HG03521 (cell line): Measurements from ENCODE around the gene NHLRC4.

Experiments used
- ATAC-seq: cut with Tn5 transposase; IDR thresholded peaks from one replicate; pipeline ENCODE4 v1.9.1; 2021; ENCODE audit warnings: mild to moderate bottlenecking, moderate library complexity; ENCODE audit not compliant: unreplicated experiment

The NHLRC4 gene

GRCh38 chr16:530111-530817 is 36.5 kb upstream of the NHLRC4 start:
- no peak for ATAC-seq

- no peak for ATAC-seq
Measured at GRCh38 chr16:531494-532125, 35.2 kb upstream of the NHLRC4 start.

- ATAC-seq = no peak
Measured at GRCh38 chr16:533391-534123, 33.2 kb upstream of the NHLRC4 start.

- ATAC-seq = no peak
Measured at GRCh38 chr16:534135-534534, 32.7 kb upstream of the NHLRC4 start.

- ATAC-seq = no peak
Measured at GRCh38 chr16:534856-535445, 31.9 kb upstream of the NHLRC4 start.

- no peak for ATAC-seq
Measured at GRCh38 chr16:535446-536405, 31.1 kb upstream of the NHLRC4 start.

GRCh38 chr16:536746-537145 is 30.1 kb upstream of the NHLRC4 start:
- no peak for ATAC-seq

GRCh38 chr16:537415-538335 is 29.1 kb upstream of the NHLRC4 start:
- no peak for ATAC-seq

- ATAC-seq = no peak
Measured at GRCh38 chr16:539901-540530, 26.8 kb upstream of the NHLRC4 start.

- ATAC-seq = no peak
Measured at GRCh38 chr16:540645-541340, 26.0 kb upstream of the NHLRC4 start.

GRCh38 chr16:543301-544164 is 23.3 kb upstream of the NHLRC4 start:
- no peak for ATAC-seq

- ATAC-seq = no peak
Measured at GRCh38 chr16:544517-544916, 22.3 kb upstream of the NHLRC4 start.

- no peak for ATAC-seq
Measured at GRCh38 chr16:546909-547770, 19.7 kb upstream of the NHLRC4 start.

GRCh38 chr16:548586-548985 is 18.2 kb upstream of the NHLRC4 start:
- ATAC-seq = no peak

- no peak for ATAC-seq
Measured at GRCh38 chr16:549544-550263, 17.1 kb upstream of the NHLRC4 start.

- ATAC-seq = no peak
Measured at GRCh38 chr16:551210-551609, 15.6 kb upstream of the NHLRC4 start.
